Subcutaneous adipose tissue (tissue), 4 donors: ENCODE results near the gene UBE3A. TPM values are rescaled to one million over a fixed set of nuclear protein-coding genes. Genes with fewer than 3 reads are reported as not detected.

Source experiments
- total RNA-seq, 4 donors: library from RNA; depleted of rRNA; stranded (reverse); fragments of >200 nt; gene quantifications; one replicate each; pipeline ENCODE4 v1.1.0, GENCODE V29; 2016
- TF ChIP-seq, protein P1 (sequence below): fragments of 450-650 bp; IDR thresholded peaks from one replicate; pipeline ENCODE4 v1.5.1; 2016; ENCODE audit warnings: low read depth, mild to moderate bottlenecking, control low read depth, antibody characterized with exemption, moderate library complexity

UBE3A gene
- total RNA-seq, 4 donors from 2014 or later: 56.7 to 94.6 (median 64.8) TPM

DNA sequence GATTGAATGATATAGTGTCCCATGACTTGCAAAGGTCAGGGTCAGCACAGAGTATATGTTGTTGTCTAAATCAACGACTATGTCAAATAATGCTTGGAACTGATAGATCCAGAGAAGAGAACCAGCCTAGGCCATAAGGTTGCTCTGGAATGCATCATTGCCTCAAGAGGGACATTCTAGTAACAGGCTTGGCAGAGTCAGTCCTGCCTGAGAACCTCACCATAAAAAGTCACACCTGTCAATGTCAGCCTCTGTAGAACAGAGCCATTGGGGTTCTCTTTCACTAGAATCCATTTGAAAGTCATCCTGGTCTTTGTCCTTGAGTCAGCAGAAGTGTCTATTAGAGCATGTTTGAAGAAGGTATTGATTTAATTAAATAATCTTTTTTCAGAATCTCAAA, 31.4 kb upstream of the UBE3A start:
- TF ChIP-seq, protein P1, sequence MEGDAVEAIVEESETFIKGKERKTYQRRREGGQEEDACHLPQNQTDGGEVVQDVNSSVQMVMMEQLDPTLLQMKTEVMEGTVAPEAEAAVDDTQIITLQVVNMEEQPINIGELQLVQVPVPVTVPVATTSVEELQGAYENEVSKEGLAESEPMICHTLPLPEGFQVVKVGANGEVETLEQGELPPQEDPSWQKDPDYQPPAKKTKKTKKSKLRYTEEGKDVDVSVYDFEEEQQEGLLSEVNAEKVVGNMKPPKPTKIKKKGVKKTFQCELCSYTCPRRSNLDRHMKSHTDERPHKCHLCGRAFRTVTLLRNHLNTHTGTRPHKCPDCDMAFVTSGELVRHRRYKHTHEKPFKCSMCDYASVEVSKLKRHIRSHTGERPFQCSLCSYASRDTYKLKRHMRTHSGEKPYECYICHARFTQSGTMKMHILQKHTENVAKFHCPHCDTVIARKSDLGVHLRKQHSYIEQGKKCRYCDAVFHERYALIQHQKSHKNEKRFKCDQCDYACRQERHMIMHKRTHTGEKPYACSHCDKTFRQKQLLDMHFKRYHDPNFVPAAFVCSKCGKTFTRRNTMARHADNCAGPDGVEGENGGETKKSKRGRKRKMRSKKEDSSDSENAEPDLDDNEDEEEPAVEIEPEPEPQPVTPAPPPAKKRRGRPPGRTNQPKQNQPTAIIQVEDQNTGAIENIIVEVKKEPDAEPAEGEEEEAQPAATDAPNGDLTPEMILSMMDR: no peak

DNA sequence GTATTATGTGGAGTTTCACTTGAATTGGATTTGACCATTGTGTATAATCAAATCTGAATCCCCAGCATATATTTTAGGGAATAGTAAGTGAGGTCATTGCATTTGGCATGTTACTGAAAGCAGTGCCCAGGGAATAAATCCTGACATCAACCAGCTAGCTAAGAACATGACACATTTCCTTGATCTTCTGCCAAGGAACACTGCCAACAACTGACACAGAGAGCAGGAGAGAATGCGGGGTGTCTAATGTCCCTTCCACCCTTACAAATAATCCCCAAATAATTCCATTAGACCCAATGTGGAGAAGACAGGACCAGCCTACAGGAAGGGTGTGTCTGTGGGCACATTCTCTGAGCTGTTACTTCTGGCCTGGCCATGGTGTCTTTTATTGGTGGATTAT, 30.6 kb upstream of the UBE3A start:
- TF ChIP-seq, protein P1: no peak

DNA sequence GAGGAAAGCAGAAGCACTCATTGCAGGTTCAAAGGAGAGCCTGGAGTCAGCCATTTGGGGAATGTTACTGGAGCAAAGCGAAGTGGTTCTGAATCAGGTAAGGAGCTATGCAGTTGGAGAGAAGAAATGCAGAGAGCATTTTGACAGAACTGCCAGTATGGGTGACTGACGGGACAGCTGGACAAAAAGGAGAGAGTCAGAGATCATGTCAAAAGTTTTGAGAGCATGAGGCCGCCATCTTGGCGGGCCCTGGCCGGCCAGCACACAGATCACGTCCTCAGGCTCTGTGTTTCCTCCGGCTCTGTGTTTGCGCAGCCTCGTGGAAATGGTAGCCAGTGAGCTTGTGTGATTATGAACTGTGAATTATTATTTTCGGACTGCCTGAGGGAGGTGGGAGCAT, 29.8 kb upstream of the UBE3A start:
- TF ChIP-seq, protein P1: no peak

DNA sequence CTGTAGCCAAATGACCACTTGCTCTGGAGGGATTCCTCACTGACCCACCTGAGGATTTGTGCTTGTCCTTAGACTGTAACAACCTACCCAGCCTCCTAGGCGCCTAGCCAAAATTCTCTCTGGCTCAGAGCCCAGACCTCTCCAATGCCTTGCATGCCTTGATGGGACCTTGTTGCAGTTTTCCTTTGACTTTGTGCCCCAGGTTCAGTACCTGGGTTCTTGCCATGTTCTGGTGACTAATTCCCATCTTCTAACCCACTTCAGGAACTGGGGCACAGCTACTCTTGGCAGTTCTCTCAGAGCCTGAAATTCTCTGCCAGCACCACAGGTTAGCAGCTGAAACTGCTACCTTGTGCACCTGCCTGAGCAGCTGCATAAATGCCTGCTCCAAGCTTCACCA, 27.0 kb upstream of the UBE3A start:
- TF ChIP-seq, protein P1: no peak

DNA sequence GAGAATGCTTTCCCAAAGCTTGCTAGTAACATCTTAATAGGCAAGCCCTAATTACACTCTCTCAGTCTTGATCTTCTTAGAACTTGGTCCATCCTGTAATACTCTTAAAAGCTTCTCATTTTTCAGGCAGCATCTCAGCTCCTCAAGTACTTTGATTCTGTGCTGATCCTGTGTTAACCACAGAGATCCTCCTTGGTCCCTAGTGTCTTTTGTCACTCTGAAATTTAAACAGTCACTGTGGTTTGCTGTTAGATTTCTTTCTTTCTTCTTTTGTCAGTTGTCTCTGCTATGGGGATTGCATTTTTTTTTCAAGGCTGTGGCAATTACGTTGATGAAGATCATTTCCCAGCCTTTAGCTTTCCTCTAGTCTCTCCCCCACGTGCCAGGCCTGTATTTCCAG, 26.0 kb upstream of the UBE3A start:
- TF ChIP-seq, protein P1: no peak

DNA sequence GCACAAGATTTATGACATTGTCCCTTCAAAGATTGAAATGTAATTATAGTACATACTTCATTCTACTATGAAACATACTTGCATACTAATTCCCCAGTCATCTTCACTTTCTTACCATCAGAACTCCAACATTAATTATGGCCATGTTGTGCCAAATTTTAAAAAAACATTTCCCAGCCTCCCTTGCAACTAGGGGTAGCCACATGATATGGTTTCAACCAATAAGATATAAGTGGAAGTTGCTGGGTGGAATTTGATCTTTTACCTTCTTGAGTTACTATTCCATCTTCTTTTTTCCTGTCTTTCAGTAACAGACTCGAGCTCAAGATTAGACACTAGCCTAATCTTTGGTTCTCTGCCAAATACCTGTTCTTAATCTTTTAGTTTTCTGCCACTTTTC, 25.6 kb upstream of the UBE3A start:
- TF ChIP-seq, protein P1: no peak

DNA sequence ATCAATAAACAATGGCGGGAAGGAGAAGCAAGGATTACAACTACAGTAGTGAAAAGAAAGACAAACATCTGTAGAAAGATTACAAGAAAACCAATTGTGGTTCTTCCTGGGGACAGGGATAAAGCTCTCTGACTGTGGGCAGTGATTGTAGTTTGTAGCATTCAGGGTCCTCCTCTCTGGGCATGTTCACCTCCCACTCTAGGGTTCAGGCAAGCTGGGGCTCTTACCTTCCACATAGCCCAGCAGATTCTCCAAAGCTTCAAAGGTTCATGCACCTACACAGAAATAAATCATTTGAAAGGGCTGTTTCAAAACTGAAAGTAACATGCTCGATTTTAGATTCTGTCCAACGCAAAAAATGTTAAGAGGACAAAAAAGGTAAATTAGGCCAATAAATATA, 17.4 kb upstream of the UBE3A start:
- TF ChIP-seq, protein P1: no peak
